ENCODE results near the gene MLC1. TPM values are rescaled to one million over a fixed set of nuclear protein-coding genes. Genes with fewer than 3 reads are reported as not detected.

Gene MLC1
- total and polyA plus RNA-seq, 4 donors, result 0.13 to 9.4 (median 0.33) TPM; not detected in 1

GRCh38 chr22:50060441-50061140 is 24.6 kb downstream of the MLC1 start:
- H3K27ac ChIP-seq (ENCODE audit: low read depth in 1 of 2, low read length in 2 of 2), result no peak overlapping the region
- TF ChIP-seq NR2F2 (IDR thresholded peaks at IDR 0.05) (no peak), YY1 (IDR thresholded peaks at IDR 0.05) (no peak), RAD21 (IDR thresholded peaks at IDR 0.05) (no peak), EGR1 (IDR thresholded peaks at IDR 0.05; ENCODE audit: low read depth in 2 of 2) (no peak), JUND (IDR thresholded peaks at IDR 0.05) (no peak), HNF4G (IDR thresholded peaks at IDR 0.05) (no peak), ATF3 (IDR thresholded peaks at IDR 0.05) (no peak), TAF1 (conservative IDR thresholded peaks at IDR 0.05) (no peak), MAX (IDR thresholded peaks at IDR 0.05) (no peak), FOXA2 (IDR thresholded peaks at IDR 0.05) (no peak), RXRA (IDR thresholded peaks at IDR 0.05) (no peak), GABPA (IDR thresholded peaks at IDR 0.05 in 1 of 2, conservative IDR thresholded peaks at IDR 0.05 in 1 of 2) (no peak), HNF4A (conservative IDR thresholded peaks at IDR 0.05) (no peak), SP1 (IDR thresholded peaks at IDR 0.05) (no peak), FOXA1 (IDR thresholded peaks at IDR 0.05) (no peak), ZBTB33 (IDR thresholded peaks at IDR 0.05) (no peak)
- TF ChIP-seq, protein P1, sequence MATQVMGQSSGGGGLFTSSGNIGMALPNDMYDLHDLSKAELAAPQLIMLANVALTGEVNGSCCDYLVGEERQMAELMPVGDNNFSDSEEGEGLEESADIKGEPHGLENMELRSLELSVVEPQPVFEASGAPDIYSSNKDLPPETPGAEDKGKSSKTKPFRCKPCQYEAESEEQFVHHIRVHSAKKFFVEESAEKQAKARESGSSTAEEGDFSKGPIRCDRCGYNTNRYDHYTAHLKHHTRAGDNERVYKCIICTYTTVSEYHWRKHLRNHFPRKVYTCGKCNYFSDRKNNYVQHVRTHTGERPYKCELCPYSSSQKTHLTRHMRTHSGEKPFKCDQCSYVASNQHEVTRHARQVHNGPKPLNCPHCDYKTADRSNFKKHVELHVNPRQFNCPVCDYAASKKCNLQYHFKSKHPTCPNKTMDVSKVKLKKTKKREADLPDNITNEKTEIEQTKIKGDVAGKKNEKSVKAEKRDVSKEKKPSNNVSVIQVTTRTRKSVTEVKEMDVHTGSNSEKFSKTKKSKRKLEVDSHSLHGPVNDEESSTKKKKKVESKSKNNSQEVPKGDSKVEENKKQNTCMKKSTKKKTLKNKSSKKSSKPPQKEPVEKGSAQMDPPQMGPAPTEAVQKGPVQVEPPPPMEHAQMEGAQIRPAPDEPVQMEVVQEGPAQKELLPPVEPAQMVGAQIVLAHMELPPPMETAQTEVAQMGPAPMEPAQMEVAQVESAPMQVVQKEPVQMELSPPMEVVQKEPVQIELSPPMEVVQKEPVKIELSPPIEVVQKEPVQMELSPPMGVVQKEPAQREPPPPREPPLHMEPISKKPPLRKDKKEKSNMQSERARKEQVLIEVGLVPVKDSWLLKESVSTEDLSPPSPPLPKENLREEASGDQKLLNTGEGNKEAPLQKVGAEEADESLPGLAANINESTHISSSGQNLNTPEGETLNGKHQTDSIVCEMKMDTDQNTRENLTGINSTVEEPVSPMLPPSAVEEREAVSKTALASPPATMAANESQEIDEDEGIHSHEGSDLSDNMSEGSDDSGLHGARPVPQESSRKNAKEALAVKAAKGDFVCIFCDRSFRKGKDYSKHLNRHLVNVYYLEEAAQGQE (IDR thresholded peaks at IDR 0.05), result no peak
- TF ChIP-seq, protein P2, sequence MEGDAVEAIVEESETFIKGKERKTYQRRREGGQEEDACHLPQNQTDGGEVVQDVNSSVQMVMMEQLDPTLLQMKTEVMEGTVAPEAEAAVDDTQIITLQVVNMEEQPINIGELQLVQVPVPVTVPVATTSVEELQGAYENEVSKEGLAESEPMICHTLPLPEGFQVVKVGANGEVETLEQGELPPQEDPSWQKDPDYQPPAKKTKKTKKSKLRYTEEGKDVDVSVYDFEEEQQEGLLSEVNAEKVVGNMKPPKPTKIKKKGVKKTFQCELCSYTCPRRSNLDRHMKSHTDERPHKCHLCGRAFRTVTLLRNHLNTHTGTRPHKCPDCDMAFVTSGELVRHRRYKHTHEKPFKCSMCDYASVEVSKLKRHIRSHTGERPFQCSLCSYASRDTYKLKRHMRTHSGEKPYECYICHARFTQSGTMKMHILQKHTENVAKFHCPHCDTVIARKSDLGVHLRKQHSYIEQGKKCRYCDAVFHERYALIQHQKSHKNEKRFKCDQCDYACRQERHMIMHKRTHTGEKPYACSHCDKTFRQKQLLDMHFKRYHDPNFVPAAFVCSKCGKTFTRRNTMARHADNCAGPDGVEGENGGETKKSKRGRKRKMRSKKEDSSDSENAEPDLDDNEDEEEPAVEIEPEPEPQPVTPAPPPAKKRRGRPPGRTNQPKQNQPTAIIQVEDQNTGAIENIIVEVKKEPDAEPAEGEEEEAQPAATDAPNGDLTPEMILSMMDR (IDR thresholded peaks at IDR 0.05; ENCODE audit: low read depth, low read length, missing input control), result no peak
- WGBS, result 67% methylated on average over 28 of the region's 28 CpGs
- no peaks in the 10 kb centered on the region for H3K9me3 ChIP-seq (ENCODE audit: control insufficient read depth in 4 of 4, low read length in 3 of 4)
- no peak overlapping the region for H3K9ac ChIP-seq (ENCODE audit: low read depth in 1 of 2, low read length in 2 of 2)
- peaks cover 0 to 2% (median 0%) of the 10 kb centered on the region in 4 donors for H3K27me3 ChIP-seq (ENCODE audit: control insufficient read depth in 4 of 4, insufficient read depth in 4 of 4, low read length in 3 of 4)
- no peak overlapping the region for H3K4me3 ChIP-seq (ENCODE audit: low read depth in 1 of 3, low read length in 3 of 3)
- H3K36me3 ChIP-seq (ENCODE audit: control insufficient read depth in 4 of 4, insufficient read depth in 3 of 4, low read depth in 1 of 4, low read length in 3 of 4), result no peaks in the 10 kb centered on the region
- H3K4me1 ChIP-seq (ENCODE audit: control insufficient read depth in 4 of 4, insufficient read depth in 4 of 4, low read length in 3 of 4), result peaks cover 0 to 6% (median 0%) of the 10 kb centered on the region in 4 donors
- no peak for DNase-seq (ENCODE audit: low spot score)
